Measurements from ENCODE around the gene MOB2.

MOB2 gene

GRCh38 chr11:1506981-1507380, 20.4 kb upstream of the MOB2 start:
- DNase-seq (ENCODE audit: insufficient read length, low spot score) = no peak
- no peak for FAIRE-seq

DNA sequence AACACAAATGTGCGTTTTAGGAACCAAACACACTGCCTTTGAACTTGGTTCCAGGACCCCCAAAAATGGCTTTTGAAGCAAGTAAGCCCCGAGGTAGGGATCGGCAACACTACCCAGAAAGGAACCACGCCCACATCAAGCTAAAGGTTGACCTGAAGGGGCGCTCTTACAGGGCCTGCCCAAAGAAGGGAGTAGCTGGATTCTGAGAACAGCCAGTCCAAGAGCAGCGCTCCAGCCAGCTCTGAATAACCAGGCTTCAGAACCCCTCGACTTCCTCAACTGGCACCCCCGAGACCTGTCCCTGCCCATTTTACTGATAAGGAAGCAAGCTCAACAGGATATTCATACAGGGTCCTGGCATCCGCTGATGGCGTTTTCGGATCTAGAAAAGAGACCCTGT, 18.9 kb upstream of the MOB2 start:
- FAIRE-seq (no peak), DNase-seq (ENCODE audit: insufficient read length, low spot score) (no peak)

GRCh38 chr11:1504581-1505290, 18.2 kb upstream of the MOB2 start:
- DNase-seq (ENCODE audit: insufficient read length, low spot score) (no peak), FAIRE-seq (no peak)

DNA sequence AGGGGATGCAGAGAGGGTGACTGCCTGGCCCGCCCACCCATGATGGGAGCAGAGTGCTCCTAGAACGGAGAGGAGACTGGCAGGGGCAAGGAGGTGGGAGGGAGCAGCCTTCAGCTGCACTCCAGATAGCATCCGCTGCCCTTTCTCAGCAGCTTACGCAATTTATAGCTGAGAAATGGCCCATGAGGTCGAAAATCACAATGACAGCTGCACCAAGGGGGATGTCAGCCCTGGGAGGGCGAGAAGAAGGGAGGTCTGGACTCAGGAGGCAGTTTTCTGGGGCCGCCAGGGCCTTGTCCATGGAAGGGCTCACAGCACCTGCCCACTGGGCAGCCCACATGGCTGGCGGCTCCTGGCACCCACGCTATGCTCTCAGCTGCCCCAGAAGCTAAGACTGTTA, 17.6 kb upstream of the MOB2 start:
- no peak for FAIRE-seq
- no peak for DNase-seq (ENCODE audit: insufficient read length, low spot score)

DNA sequence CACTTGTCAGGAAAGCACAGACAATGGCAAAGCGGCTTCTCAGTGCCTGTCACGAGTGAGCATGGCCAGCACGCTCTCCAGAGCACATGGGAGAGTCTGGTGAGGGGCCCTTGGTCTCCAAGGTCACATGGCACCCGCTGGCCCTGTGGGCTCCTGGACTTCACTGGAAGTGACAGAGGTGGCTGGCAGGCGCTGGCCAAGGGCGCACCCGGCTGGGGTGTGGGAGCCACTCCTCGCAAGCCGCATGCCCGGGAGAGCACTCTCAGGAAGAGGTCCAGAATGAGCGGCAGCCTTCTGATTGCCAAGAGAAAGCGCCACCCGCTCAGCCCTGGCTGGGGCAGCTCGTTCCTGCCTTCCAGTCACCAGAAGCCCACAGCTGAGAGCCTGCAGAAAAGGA, 17.1 kb upstream of the MOB2 start:
- FAIRE-seq (no peak), DNase-seq (ENCODE audit: insufficient read length, low spot score) (no peak)

DNA sequence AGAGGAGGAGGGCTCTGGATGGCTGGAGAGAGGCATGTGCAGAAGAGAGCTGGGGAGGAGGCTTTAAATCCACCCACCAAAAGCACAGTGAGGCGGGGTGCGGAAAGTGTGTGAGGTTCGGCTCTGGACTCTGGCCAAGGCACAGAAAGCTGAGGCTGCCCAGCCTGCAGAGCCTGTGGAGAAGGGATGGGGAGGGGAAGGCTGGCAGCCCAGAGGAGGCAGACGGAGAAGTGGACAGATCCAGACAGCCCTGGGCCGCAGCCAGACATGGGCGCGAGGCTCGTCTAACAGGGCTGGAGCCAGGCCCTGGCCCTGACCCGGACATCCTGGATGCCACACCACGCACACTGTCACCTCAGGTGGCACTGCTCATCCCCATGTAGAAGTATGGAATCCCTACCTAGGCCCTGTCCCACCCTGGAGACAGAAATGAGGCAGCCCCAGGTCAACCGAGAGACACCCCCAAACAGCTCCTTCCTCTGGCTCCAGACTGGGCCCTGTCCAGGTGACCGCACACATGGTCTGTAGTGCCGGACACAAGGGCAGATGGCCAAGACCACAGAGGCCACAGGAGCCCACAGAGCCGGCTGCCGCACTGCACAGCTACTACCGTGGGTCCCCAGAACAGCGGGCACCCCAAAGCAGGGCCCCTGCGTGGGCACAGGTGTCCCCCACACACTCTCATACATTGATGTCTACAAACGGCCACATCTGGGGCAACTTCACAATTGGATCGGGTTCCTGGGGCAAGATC, 16.6 kb upstream of the MOB2 start:
- no peak for FAIRE-seq
- no peak for DNase-seq (ENCODE audit: insufficient read length, low spot score)

GRCh38 chr11:1502168-1502953, 15.8 kb upstream of the MOB2 start:
- DNase-seq (ENCODE audit: insufficient read length, low spot score) (no peak), FAIRE-seq (no peak)

DNA sequence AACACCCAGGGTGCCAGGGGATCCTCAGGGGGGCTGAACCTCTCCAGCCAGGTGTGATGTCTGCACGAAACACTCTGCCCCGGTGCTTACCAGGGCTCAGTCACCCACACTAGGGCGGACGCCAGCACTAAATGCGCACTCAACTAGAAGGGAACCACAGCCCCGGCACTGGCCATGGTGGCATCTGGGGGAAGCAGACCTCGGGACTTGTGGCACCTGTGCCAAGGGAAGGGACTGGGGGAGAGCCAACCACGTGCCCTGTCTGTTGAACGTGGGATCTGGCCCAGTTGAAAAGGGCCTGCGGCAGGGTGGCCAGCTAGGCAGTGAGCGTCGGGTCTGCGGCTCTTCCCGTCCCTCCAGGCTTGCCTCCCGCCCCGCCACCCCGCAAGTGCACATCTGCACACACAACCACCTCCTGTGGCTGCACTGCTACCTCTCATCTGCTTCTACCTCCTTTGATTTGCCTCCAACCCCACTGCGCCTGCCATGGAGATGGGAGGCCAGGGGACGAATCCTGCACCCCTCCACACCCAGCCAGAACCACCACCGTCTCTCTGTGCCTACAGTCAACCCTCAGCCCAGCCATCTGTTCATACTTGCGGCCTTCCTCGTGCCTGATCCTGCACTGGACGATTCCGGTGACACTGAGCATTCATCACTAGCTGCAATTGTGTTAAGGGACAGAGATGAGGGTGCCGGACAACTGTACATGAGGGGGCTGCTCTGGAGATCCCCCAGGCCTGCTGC, 15.0 kb upstream of the MOB2 start:
- FAIRE-seq = no peak
- no peak for DNase-seq (ENCODE audit: insufficient read length, low spot score)

DNA sequence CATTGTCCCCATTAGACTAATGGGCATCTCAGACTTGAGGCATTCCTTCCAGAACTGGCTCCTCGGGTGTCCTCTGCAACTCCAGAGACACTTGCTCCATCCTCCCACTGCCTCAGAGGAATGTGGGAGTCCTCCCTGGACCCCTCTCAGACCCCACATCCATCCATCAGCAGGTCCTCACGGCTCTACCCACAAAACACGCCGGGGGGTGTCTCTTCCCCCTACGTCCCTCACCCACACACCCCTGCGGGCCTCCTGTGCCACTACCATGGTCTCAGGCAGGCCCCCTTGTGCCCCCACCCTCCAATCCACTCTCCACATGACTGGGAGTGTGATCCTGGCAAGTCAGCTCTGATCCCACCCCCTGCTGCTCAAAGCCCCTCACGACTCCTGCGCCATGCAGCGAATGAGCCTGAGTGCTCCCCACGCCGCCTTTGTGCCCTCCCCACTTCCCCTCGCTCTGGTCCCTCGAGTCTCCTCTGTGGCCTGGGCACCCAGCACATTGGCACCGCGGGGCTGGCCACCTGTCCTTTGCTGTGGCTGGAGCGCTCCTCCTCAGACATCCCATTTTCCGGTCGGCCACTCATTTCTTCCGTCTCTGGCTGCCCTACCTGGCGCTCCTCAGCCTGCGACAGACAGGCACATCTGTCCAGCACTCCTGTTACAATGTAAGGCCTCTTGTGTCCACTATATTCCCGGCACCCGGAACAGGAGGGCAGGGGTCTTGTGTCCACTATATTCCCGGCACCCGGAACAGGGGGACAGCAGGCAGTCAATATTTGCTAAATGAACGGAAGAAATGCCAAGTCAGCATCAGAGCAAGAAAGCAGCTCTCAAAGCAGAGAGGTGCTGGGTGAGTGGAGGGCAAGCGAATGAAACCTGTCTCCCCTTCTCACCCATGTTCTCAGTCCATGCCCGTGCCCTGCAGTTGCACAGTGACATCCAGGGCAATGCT, 14.2 kb upstream of the MOB2 start:
- DNase-seq (ENCODE audit: insufficient read length, low spot score) = no peak
- no peak for FAIRE-seq

DNA sequence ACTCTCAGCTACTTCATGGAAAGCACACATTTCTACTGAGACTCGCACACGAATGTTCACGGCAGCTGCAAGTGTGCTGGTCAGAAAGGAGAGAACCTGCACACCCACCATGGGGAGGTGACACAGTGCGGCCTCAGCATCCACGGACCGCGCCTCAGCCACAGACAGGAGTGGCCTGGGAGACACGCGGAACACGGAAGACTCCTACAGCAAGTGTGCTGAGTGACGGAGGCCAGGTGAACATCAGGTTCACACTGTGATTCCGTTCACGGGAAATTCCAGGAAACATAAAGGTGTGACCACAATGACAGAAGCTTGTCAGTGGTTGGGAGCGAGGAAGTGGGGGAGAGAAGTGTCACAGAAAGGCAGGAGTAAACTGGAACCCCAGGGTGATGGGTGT, 13.3 kb upstream of the MOB2 start:
- FAIRE-seq (no peak), DNase-seq (ENCODE audit: insufficient read length, low spot score) (no peak)

GRCh38 chr11:1499261-1499890, 12.8 kb upstream of the MOB2 start:
- no peak for DNase-seq (ENCODE audit: insufficient read length, low spot score)
- peak; percentile 75 for FAIRE-seq

DNA sequence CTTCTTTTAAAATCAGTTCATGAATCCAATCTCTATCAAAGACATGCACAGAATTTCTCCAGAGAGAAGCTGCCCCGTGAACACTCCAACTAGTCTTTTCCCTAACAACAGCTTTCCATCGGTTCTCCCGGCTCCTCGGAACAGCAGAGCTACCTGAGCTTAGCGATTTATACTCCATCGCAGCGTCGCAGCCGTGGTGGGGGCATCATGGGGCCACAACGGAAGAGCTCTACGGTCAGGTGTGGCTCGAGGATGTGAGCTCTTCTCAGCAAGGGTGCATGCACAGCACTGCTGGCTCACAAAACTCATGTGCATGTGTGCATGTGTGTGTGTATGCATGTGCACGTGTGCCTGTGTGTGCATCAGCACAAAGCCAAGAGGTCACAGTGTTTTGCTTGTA, 11.7 kb upstream of the MOB2 start:
- DNase-seq (ENCODE audit: insufficient read length, low spot score) (no peak), FAIRE-seq (peak; percentile 59)

DNA sequence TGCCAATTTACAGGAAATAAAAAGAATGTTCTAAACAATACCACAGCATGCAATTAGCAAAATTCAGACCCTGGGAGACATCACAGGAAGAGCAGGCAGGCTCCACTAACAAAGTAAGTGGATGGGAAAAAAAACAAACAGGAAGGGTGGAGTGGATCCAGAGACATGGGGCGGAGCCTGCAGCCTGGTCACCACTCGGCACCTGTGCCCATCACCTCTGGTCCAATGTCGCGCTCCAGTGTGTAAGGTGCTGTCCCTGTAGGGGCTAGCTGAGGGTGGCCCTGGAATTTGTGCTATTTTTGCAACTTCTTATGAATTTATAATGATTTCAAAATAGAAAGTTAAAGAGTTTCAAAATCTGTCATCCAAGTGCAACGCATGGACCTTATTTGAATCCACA, 11.0 kb upstream of the MOB2 start:
- DNase-seq (ENCODE audit: insufficient read length, low spot score) (no peak), FAIRE-seq (no peak)

DNA sequence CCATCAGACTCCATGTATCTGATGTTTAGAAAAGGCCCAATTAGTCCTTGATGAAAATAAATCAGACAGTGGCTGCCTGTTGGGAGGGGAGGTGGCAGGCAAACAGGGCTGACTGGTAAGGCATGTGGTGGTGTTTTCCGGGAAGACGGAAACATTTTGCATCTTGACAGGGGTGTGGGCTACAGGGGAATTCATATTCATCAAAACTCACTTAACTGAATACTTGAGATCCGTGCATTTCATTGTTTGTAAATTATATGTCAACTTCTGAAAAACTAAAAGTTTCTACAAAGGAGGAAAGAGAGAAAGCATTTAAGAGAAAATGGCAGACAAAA, 10.1 kb upstream of the MOB2 start:
- DNase-seq (ENCODE audit: insufficient read length, low spot score) (no peak), FAIRE-seq (no peak)

DNA sequence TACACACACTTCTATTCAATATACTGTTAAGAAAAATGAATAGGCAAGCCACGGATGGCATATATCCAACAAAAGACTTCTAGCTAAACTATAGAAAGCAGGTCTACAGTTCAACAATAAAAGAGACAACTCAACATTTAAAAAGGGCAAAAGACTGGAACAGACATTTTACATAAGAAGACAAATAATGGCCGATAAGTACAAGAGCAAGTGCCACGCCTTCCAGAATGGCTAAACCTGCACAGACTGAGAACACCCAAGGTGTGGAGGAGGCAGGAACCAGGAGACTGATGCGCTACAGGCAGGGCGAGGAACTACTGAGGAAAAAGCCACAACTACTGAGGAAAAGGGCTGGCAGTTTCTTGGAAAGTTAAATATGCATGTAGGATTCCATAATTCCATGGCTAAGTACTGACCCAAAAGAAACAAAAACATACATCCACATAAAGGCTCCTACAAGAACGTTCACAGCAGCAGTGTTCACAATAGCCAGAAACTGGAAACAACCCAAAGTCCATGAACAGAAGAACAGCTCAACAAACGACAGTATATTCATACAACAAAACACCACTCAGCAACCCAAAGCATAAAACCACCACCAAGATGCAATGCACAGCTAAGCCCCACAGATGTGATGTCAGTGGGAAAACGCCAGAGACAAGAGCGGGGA, 9.6 kb upstream of the MOB2 start:
- DNase-seq (ENCODE audit: insufficient read length, low spot score) (no peak), FAIRE-seq (no peak)

- DNase-seq (ENCODE audit: insufficient read length, low spot score) (no peak), FAIRE-seq (no peak)
These were observed 8.1 kb upstream of the MOB2 start for GRCh38 chr11:1494650-1495049.

GRCh38 chr11:1493650-1494244, 7.2 kb upstream of the MOB2 start:
- FAIRE-seq (no peak), DNase-seq (ENCODE audit: insufficient read length, low spot score) (no peak)

DNA sequence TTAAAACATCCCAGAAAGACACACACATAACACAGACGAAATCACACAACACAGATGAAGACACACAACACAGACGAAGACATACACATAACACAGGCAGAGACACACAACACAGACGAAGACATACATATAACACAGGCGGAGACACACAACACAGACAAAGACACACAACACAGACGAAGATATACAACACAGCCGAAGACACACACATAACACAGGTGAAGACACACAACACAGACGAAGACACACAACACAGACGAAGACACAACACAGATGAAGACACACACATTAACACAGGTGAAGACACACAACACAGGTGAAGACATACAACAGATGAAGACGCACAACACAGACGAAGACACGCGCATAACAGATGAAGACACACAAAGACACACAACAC, 4.8 kb upstream of the MOB2 start:
- FAIRE-seq (peak; percentile 92), DNase-seq (ENCODE audit: insufficient read length, low spot score) (no peak)

DNA sequence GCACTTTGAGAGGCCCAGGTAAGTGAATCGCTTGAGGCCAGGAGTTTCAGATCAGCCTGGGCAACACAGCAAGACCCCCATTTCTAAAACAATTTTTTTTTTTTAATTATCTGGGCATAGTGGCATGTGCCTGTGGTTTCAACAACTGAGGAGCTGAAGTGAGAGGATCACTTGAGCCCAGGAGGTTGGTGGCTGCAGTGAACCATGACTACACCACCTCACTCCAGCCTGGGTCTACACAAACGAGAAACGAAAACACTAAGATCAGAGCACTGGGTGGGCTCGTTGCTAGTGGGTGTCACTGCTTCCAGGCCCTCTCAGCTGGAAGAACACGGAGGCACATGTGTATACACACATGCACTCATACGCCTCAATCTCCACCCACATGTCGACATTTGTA, 4.1 kb upstream of the MOB2 start:
- FAIRE-seq (no peak), DNase-seq (ENCODE audit: insufficient read length, low spot score) (no peak)

All from HTR-8/SVneo (cell line).